B cell (primary cell): ENCODE data around the gene POT1. TPM values are rescaled to one million over a fixed set of nuclear protein-coding genes. Genes with fewer than 3 reads are reported as not detected.

ENCODE experiments used
- ATAC-seq: fragments of 200-7000 bp; cut with Tn5 transposase; one replicate; pipeline ENCODE4 v1.10.0; 2021; ENCODE audit warnings: low read depth, mild to moderate bottlenecking, moderate number of reproducible peaks, moderate library complexity
- CTCF ChIA-PET: fragments of 350-600 bp; sonication (Branson Sonifier 250); formaldehyde crosslinking; loops from one replicate; lab custom pipeline; 2021; ENCODE audit warnings: antibody characterized with exemption, inconsistent platforms; lab: Charles Lee
- POLR2A ChIA-PET: fragments of 350-600 bp; sonication (Branson Sonifier 250); formaldehyde crosslinking; loops from one replicate; lab custom pipeline; 2021; ENCODE audit warnings: antibody characterized with exemption; lab: Charles Lee
- DNase-seq: peaks from one replicate; pipeline ENCODE4 v3.0.0; 2013
- H2AFZ ChIP-seq: 2 replicates; pipeline ENCODE4 v1.6.1; 2012; ENCODE audit warnings: mild to moderate bottlenecking, low read depth, low read length; ENCODE audit not compliant: insufficient read depth, poor library complexity, severe bottlenecking
- H3K27ac ChIP-seq, 2 donors: 1 replicate in 1 of 2; 2 replicates in 1 of 2; pipeline ENCODE4 v1.5.1; 2012 to 2013; ENCODE audit warnings: low read length in 2 of 2, mild to moderate bottlenecking in 2 of 2, moderate library complexity in 1 of 2
- H3K27me3 ChIP-seq, 4 experiments: fragments of 200-600 bp in 1 of 4; sonication (generic) in 1 of 4; replicated peaks in 1 of 4; 1 replicate in 2 of 4; 2 replicates in 2 of 4; pipeline versions ENCODE4 v1.6.1 to v1.7.0; 2013 to 2016; ENCODE audit warnings: low read length in 3 of 4, mild to moderate bottlenecking in 2 of 4, mixed read lengths in 1 of 4, moderate library complexity in 1 of 4; ENCODE audit not compliant: insufficient read depth in 4 of 4, control insufficient read depth in 3 of 4; ENCODE audit errors: control extremely low read depth in 1 of 4
- H3K36me3 ChIP-seq, 2 experiments: replicated peaks in 1 of 2; 1 replicate in 1 of 2; 2 replicates in 1 of 2; pipeline versions ENCODE4 v1.6.1 to v1.7.1; 2013; ENCODE audit warnings: low read length in 1 of 2; ENCODE audit not compliant: insufficient read depth in 2 of 2, control insufficient read depth in 1 of 2; ENCODE audit errors: control extremely low read depth in 1 of 2, extremely low read depth in 1 of 2
- H3K4me1 ChIP-seq, 2 donors: fragments of 200-600 bp in 1 of 2; sonication (generic) in 1 of 2; 1 replicate in 1 of 2; 2 replicates in 1 of 2; pipeline versions ENCODE4 v1.5.1 to v1.6.1; 2013 to 2017; ENCODE audit warnings: low read length in 2 of 2; ENCODE audit not compliant: control insufficient read depth in 2 of 2, insufficient read depth in 2 of 2
- H3K4me2 ChIP-seq: replicated peaks from 2 replicates; pipeline ENCODE3; 2012; ENCODE audit warnings: mild to moderate bottlenecking, low read depth, low read length; ENCODE audit not compliant: poor library complexity, severe bottlenecking
- H3K4me3 ChIP-seq, 5 experiments: fragments of 200-600 bp in 1 of 5; sonication (generic) in 1 of 5; 1 replicate in 3 of 5; 2 replicates in 2 of 5; pipeline versions ENCODE4 v1.5.1 to v1.7.0; 2011 to 2016; ENCODE audit warnings: low read length in 4 of 5, mild to moderate bottlenecking in 4 of 5, low read depth in 2 of 5, control low read depth in 1 of 5, moderate library complexity in 1 of 5; ENCODE audit not compliant: insufficient read depth in 1 of 5; ENCODE audit errors: control extremely low read depth in 1 of 5, extremely low read depth in 1 of 5
- H3K79me2 ChIP-seq: fragments of 200-600 bp; sonication (generic); one replicate; pipeline ENCODE4 v1.6.0; 2016; ENCODE audit warnings: low read length; ENCODE audit not compliant: control insufficient read depth, insufficient read depth
- H3K9ac ChIP-seq: fragments of 200-600 bp; sonication (generic); 2 replicates; pipeline ENCODE4 v1.6.1; 2017; ENCODE audit warnings: mild to moderate bottlenecking, low read length, moderate library complexity
- H3K9me3 ChIP-seq, 3 donors: one replicate each; pipeline versions ENCODE4 v1.6.1 to v1.7.1; 2013; ENCODE audit warnings: low read length in 2 of 3; ENCODE audit not compliant: control insufficient read depth in 2 of 3, insufficient read depth in 1 of 3; ENCODE audit errors: control extremely low read depth in 1 of 3
- H4K20me1 ChIP-seq: 2 replicates; pipeline ENCODE4 v1.6.0; 2012; ENCODE audit warnings: mild to moderate bottlenecking, low read length; ENCODE audit not compliant: insufficient read depth, control insufficient read depth, poor library complexity, severe bottlenecking
- H3K27ac Mint-ChIP-seq: one replicate; pipeline ENCODE4 v1.8.0; 2021; ENCODE audit warnings: mixed read lengths
- H3K27me3 Mint-ChIP-seq: one replicate; pipeline ENCODE4 v1.8.0; 2021; ENCODE audit warnings: mixed read lengths
- H3K4me1 Mint-ChIP-seq: one replicate; pipeline ENCODE4 v1.8.0; 2021; ENCODE audit warnings: mixed read lengths
- H3K4me3 Mint-ChIP-seq: one replicate; pipeline ENCODE4 v1.8.0; 2021; ENCODE audit warnings: mixed read lengths
- H3K9me3 Mint-ChIP-seq: one replicate; pipeline ENCODE4 v1.8.0; 2022; ENCODE audit warnings: mixed read lengths; ENCODE audit not compliant: insufficient read depth
- CTCF ChIP-seq: fragments of 200-600 bp; IDR thresholded peaks from one replicate; pipeline ENCODE4 v1.8.0; 2022; ENCODE audit warnings: antibody characterized with exemption, mild to moderate bottlenecking
- EZH2 ChIP-seq: IDR thresholded peaks from 2 replicates; pipeline ENCODE4 v1.6.1; 2012; ENCODE audit warnings: borderline replicate concordance, low read depth, mild to moderate bottlenecking, moderate library complexity, low read length; ENCODE audit not compliant: insufficient read depth, poor library complexity, severe bottlenecking
- WGBS: methylation state at CpG from one replicate; pipeline ENCODE4 v1.1.5; 2013; ENCODE audit warnings: missing lambda C conversion rate; ENCODE audit not compliant: insufficient coverage; 5-methylcytosine and 5-hydroxymethylcytosine counted together
- intact Hi-C: fragments of 100-400 bp; cut with micrococcal nuclease; formaldehyde crosslinking; loops from one replicate; pipeline ENCODE4 v1.10.0; 2022
- polyA plus RNA-seq: library from polyadenylated mRNA; depleted of rRNA; stranded (reverse); fragments of >200 nt; gene quantifications from 2 replicates; pipeline ENCODE4 v1.2.3, GENCODE V29; 2012
- total RNA-seq, 2 donors: library from RNA; stranded (reverse); fragments of 120-200 nt in 1 of 2; gene quantifications; 1 replicate in 1 of 2; 2 replicates in 1 of 2; pipeline versions ENCODE4 v1.2.3 to v1.2.4, GENCODE V29; 2013 to 2022

Gene POT1
- total and polyA plus RNA-seq, 2 donors (not counting 1 experiment from before 2014, with no cell fraction given): 12.2 to 32.3 TPM

- Histone ChIP-seq H3K27ac (no peak overlapping the region), H4K20me1 (peaks cover 8% of the 10 kb centered on the region), H3K4me1 (no peaks in the 10 kb centered on the region), H3K9me3 (no peaks in the 10 kb centered on the region), H3K79me2 (peaks cover 82% of the 10 kb centered on the region), H3K9ac (no peak overlapping the region), H3K27me3 (no peaks in the 10 kb centered on the region), H3K4me3 (no peak overlapping the region), H3K36me3 (peaks cover 0 to 2% of the 10 kb centered on the region in 2 experiments), H3K4me2 (no peak overlapping the region), H2AFZ (no peak overlapping the region)
- ChIA-PET POLR2A (no interaction called here), CTCF (no interaction called here)
- intact Hi-C loops: no loop called here
- TF ChIP-seq EZH2 (no peak), CTCF (no peak)
- no peak overlapping the region for H3K27ac Mint-ChIP-seq
- no peak for ATAC-seq
- no peaks in the 10 kb centered on the region for H3K9me3 Mint-ChIP-seq
- H3K27me3 Mint-ChIP-seq: no peaks in the 10 kb centered on the region
- peaks cover 10% of the 10 kb centered on the region for H3K4me1 Mint-ChIP-seq
- H3K4me3 Mint-ChIP-seq: no peak overlapping the region
- no peak for DNase-seq
- no CpG with 5 or more reads among the region's 2 CpGs for WGBS
These were observed 9.8 kb downstream of the POT1 start for GRCh38 chr7:124919841-124920240.

GRCh38 chr7:124918662-124919061 lies 11.0 kb downstream of the POT1 start:
- Histone ChIP-seq H3K4me3 (no peak overlapping the region), H3K36me3 (peaks cover 0 to 3% of the 10 kb centered on the region in 2 experiments), H3K9me3 (no peaks in the 10 kb centered on the region), H3K27ac (no peak overlapping the region), H3K79me2 (peaks cover 70% of the 10 kb centered on the region), H3K9ac (no peak overlapping the region), H3K4me1 (no peaks in the 10 kb centered on the region), H3K4me2 (no peak overlapping the region), H2AFZ (no peak overlapping the region), H4K20me1 (peaks cover 8% of the 10 kb centered on the region), H3K27me3 (no peaks in the 10 kb centered on the region)
- Mint-ChIP-seq H3K9me3 (no peaks in the 10 kb centered on the region), H3K27me3 (no peaks in the 10 kb centered on the region), H3K4me3 (no peak overlapping the region), H3K4me1 (peaks cover 2% of the 10 kb centered on the region), H3K27ac (no peak overlapping the region)
- ATAC-seq (no peak), DNase-seq (no peak)
- intact Hi-C loops: no loop called here
- WGBS: no CpG with 5 or more reads among the region's 3 CpGs
- POLR2A ChIA-PET: no interaction called here
- CTCF ChIA-PET: no interaction called here
- TF ChIP-seq EZH2 (no peak), CTCF (no peak)
